Caco-2 (cell line): Measurements from ENCODE around the gene SMOC2. TPM values are rescaled to one million over a fixed set of nuclear protein-coding genes. Genes with fewer than 3 reads are reported as not detected.

Source experiments
- BruUV-seq: library from RNA; stranded (reverse); fragments of 400-500 nt; replicated peaks from 2 replicates; lab custom pipeline; 2021; lab: Mats Ljungman, UMichigan
- CTCF ChIA-PET: fragments of 300-600 bp; sonication (Branson Sonifier 250); formaldehyde crosslinking; loops from one replicate; lab custom pipeline; 2022; ENCODE audit warnings: antibody characterized with exemption; lab: Charles Lee
- POLR2A ChIA-PET: fragments of 300-600 bp; sonication (Branson Sonifier 250); formaldehyde crosslinking; loops from one replicate; lab custom pipeline; 2022; ENCODE audit warnings: antibody characterized with exemption; lab: Charles Lee
- DNase-seq, 2 experiments: peaks; one replicate each; pipeline versions ENCODE4 v3.0.0 to v3.0.0-alpha.2; 2020 to 2022
- H3K27me3 ChIP-seq: replicated peaks from 2 replicates; pipeline ENCODE4 v1.6.0; 2011; ENCODE audit warnings: low read length; ENCODE audit not compliant: control insufficient read depth, insufficient read depth
- H3K36me3 ChIP-seq: 2 replicates; pipeline ENCODE4 v1.5.1; 2011; ENCODE audit warnings: low read length; ENCODE audit not compliant: control insufficient read depth, insufficient read depth
- H3K4me1 ChIP-seq: fragments of 250-450 bp; sonication (Bioruptor Pico); 2 replicates; pipeline ENCODE4 v1.5.1; 2020; ENCODE audit warnings: mild to moderate bottlenecking
- H3K4me3 ChIP-seq: 2 replicates; pipeline ENCODE4 v1.5.1; 2011; ENCODE audit warnings: low read depth, mild to moderate bottlenecking, control low read depth, low read length
- H3K9me3 ChIP-seq: fragments of 250-450 bp; sonication (Bioruptor Pico); 2 replicates; pipeline ENCODE4 v1.5.1; 2020; ENCODE audit warnings: mild to moderate bottlenecking, moderate library complexity
- H3K27ac Mint-ChIP-seq: one replicate; pipeline ENCODE4 v1.8.0; 2022; ENCODE audit warnings: mixed read lengths; ENCODE audit not compliant: unreplicated experiment
- H3K27me3 Mint-ChIP-seq: one replicate; pipeline ENCODE4 v1.8.0; 2022; ENCODE audit warnings: mixed read lengths; ENCODE audit not compliant: insufficient read depth, unreplicated experiment
- H3K36me3 Mint-ChIP-seq: one replicate; pipeline ENCODE4 v1.8.0; 2022; ENCODE audit warnings: mild to moderate bottlenecking, mixed read lengths; ENCODE audit not compliant: insufficient read depth, unreplicated experiment
- H3K4me1 Mint-ChIP-seq: one replicate; pipeline ENCODE4 v1.8.0; 2022; ENCODE audit warnings: low read depth, mixed read lengths; ENCODE audit not compliant: unreplicated experiment
- H3K4me3 Mint-ChIP-seq: one replicate; pipeline ENCODE4 v1.8.0; 2022; ENCODE audit warnings: mild to moderate bottlenecking, moderate library complexity, mixed read lengths; ENCODE audit not compliant: unreplicated experiment
- H3K9me3 Mint-ChIP-seq: one replicate; pipeline ENCODE4 v1.8.0; 2022; ENCODE audit warnings: mixed read lengths; ENCODE audit not compliant: unreplicated experiment
- CTCF ChIP-seq, 2 experiments: fragments of 200-600 bp in 1 of 2; IDR thresholded peaks; 1 replicate in 1 of 2; 2 replicates in 1 of 2; pipeline versions ENCODE4 v1.5.1 to v1.8.0; 2011 to 2022; ENCODE audit warnings: antibody characterized with exemption in 1 of 2, control low read depth in 1 of 2, inconsistent platforms in 1 of 2, low read depth in 1 of 2, low read length in 1 of 2, mild to moderate bottlenecking in 1 of 2, moderate library complexity in 1 of 2; ENCODE audit not compliant: insufficient read depth in 1 of 2, severe bottlenecking in 1 of 2, unreplicated experiment in 1 of 2
- intact Hi-C: fragments of 100-400 bp; cut with micrococcal nuclease; formaldehyde crosslinking; loops from one replicate; pipeline ENCODE4 v1.10.0; 2022; ENCODE audit not compliant: unreplicated experiment
- total RNA-seq: library from RNA; stranded (reverse); gene quantifications from 2 replicates; pipeline ENCODE4 v1.2.3, GENCODE V29; 2022

SMOC2 gene
- total RNA-seq, 1 experiment from 2014 or later, result 2.8 TPM

GRCh38 chr6:168563656-168564055 is 122.7 kb downstream of the SMOC2 start:
- Mint-ChIP-seq H3K9me3 (no peaks in the 10 kb centered on the region), H3K36me3 (no peaks in the 10 kb centered on the region), H3K4me1 (peaks cover 13% of the 10 kb centered on the region), H3K27ac (no peak overlapping the region), H3K27me3 (no peaks in the 10 kb centered on the region), H3K4me3 (no peak overlapping the region)
- Histone ChIP-seq H3K4me1 (peaks cover 8% of the 10 kb centered on the region), H3K27me3 (no peaks in the 10 kb centered on the region), H3K9me3 (no peaks in the 10 kb centered on the region), H3K36me3 (no peaks in the 10 kb centered on the region), H3K4me3 (no peak overlapping the region)
- BruUV-seq, result no TSS peak
- POLR2A ChIA-PET, result no interaction called here
- CTCF ChIA-PET, result no interaction called here
- peak in 1 of 2 experiments; percentile 11 for TF ChIP-seq CTCF (IDR thresholded peaks at IDR 0.05; ENCODE audit: insufficient read depth in 1 of 2, low read depth in 1 of 2, low read length in 1 of 2, severe bottlenecking in 1 of 2, unreplicated experiment in 1 of 2)
- intact Hi-C loops, result no loop called here
- no peak for DNase-seq

DNA sequence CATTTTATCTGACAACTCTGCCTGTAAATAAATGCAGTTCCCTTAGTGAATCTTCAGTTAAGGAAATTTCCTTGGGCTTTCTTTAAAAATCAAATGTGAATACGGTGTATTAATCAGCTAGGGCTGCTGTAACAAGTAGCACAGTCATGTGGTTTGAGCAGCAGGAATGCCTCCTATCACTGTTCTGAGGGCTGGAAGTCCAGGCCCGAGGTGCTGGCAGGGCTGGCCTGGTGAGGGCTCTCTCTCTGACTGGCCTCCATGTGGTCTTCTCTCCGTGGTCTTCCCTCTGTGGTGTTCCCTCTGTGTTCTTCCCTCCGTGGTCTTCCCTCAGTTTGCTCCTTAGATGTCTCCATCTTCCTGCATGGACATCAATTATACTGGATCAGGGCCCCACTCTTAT is 124.1 kb downstream of the SMOC2 start:
- Mint-ChIP-seq H3K4me3 (no peak overlapping the region), H3K9me3 (no peaks in the 10 kb centered on the region), H3K27me3 (peaks cover 2% of the 10 kb centered on the region), H3K4me1 (peaks cover 8% of the 10 kb centered on the region), H3K27ac (no peak overlapping the region), H3K36me3 (no peaks in the 10 kb centered on the region)
- no peaks in the 10 kb centered on the region for H3K9me3 ChIP-seq
- ChIA-PET POLR2A (no interaction called here), CTCF (no interaction called here)
- no peaks in the 10 kb centered on the region for H3K36me3 ChIP-seq
- intact Hi-C loops, result no loop called here
- DNase-seq, result no peak
- H3K4me3 ChIP-seq, result no peak overlapping the region
- H3K4me1 ChIP-seq, result peaks cover 1% of the 10 kb centered on the region
- BruUV-seq, result no TSS peak
- no peak for TF ChIP-seq CTCF (IDR thresholded peaks at IDR 0.05; ENCODE audit: insufficient read depth in 1 of 2, low read depth in 1 of 2, low read length in 1 of 2, severe bottlenecking in 1 of 2, unreplicated experiment in 1 of 2)
- H3K27me3 ChIP-seq, result no peaks in the 10 kb centered on the region

DNA sequence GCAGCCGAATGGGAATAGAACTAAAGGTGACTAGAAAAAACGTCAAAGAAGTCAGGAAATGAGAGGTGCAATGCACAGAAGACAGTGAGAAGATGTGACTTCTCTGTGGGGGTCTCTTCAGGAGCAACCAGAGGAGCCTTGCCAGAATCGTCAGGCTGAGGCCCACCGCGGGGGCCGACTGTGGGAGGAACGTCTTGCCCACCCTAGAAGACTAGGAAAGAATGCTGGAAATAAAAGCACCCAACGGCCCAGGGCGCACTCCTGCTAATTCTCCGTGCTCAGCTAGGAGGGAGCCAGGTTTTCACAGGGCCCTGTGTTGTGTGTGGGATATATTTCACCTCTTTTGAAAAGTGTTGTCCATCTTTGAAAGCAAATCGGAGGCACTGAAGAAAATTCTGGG is 129.2 kb downstream of the SMOC2 start:
- Histone ChIP-seq H3K4me3 (no peak overlapping the region), H3K27me3 (no peaks in the 10 kb centered on the region), H3K9me3 (no peaks in the 10 kb centered on the region), H3K4me1 (no peaks in the 10 kb centered on the region), H3K36me3 (no peaks in the 10 kb centered on the region)
- BruUV-seq, result no TSS peak
- Mint-ChIP-seq H3K27me3 (peaks cover 7% of the 10 kb centered on the region), H3K36me3 (no peaks in the 10 kb centered on the region), H3K27ac (no peak overlapping the region), H3K4me1 (peaks cover 3% of the 10 kb centered on the region), H3K4me3 (no peak overlapping the region), H3K9me3 (no peaks in the 10 kb centered on the region)
- TF ChIP-seq CTCF (IDR thresholded peaks at IDR 0.05; ENCODE audit: insufficient read depth in 1 of 2, low read depth in 1 of 2, low read length in 1 of 2, severe bottlenecking in 1 of 2, unreplicated experiment in 1 of 2), result no peak
- DNase-seq, result no peak
- POLR2A ChIA-PET, result no interaction called here
- CTCF ChIA-PET, result no interaction called here
- intact Hi-C loops, result no loop called here
